ENCODE results near the gene GOLIM4. TPM values are rescaled to one million over a fixed set of nuclear protein-coding genes. Genes with fewer than 3 reads are reported as not detected.
A peak's percentile ranks its signal among the peaks of the same experiment; 100 is the strongest.

The GOLIM4 gene
- total RNA-seq, 1 experiment from 2014 or later = 24.6 TPM

DNA sequence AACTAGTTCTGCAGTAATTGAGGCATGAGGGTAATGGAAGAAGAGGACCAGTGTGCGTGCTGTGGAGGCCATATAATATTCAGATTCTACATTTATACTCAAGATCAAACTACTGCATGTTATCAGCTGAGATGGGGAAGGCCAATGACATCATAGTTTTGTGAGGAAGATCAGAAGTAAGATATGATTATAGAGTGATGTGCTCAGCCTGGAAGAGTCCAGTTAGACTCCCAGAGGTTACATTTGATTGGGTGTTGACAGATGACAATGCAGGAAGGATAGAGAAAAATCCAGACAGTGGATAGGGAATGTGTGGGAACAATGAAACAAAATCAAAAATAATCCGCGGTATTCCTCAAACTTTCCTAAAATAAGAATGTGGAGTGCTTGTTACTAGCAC is 35.4 kb downstream of the GOLIM4 start:
- peaks cover 15 to 25% (median 24%) of the 10 kb centered on the region in 3 experiments for H3K36me3 Mint-ChIP-seq (ENCODE audit: insufficient read depth in 1 of 3, low read depth in 3 of 3)
- Histone ChIP-seq H3K4me2 (ENCODE audit: insufficient read depth, insufficient read length, low read length) (no peak overlapping the region), H3K9me3 (ENCODE audit: control insufficient read depth, low read depth, low read length) (no peaks in the 10 kb centered on the region), H3K9ac (ENCODE audit: extremely low read depth, insufficient read length, low read length) (no peak overlapping the region), H3K4me1 (ENCODE audit: insufficient read depth, low read length) (no peaks in the 10 kb centered on the region), H3T11ph (ENCODE audit: low read length) (no peak overlapping the region), H3K27ac (ENCODE audit: insufficient read length, low read depth, low read length) (no peak overlapping the region), H3K23ac (ENCODE audit: insufficient read length, low read depth, low read length) (no peak overlapping the region), H2BK5ac (ENCODE audit: insufficient read length, low read length) (peak overlapping the region; percentile 53), H4K20me1 (ENCODE audit: control insufficient read depth, insufficient read depth, insufficient read length) (no peaks in the 10 kb centered on the region), H3K56ac (ENCODE audit: insufficient read length, low read depth, low read length) (no peak overlapping the region), H3K79me1 (ENCODE audit: insufficient read depth, low read depth, low read length, poor library complexity, severe bottlenecking) (peaks cover 3% of the 10 kb centered on the region), H2BK15ac (ENCODE audit: low read depth, low read length) (no peak overlapping the region), H3K18ac (ENCODE audit: insufficient read length, low read depth, low read length) (no peak overlapping the region), H2AFZ (ENCODE audit: low read length) (no peak overlapping the region), H2BK12ac (ENCODE audit: insufficient read length, low read depth, low read length) (no peak overlapping the region), H2BK20ac (ENCODE audit: low read depth, low read length, poor library complexity, severe bottlenecking) (no peak overlapping the region), H4K5ac (ENCODE audit: insufficient read length, low read depth, low read length) (no peak overlapping the region), H2AK5ac (ENCODE audit: insufficient read length, low read length) (no peak overlapping the region), H2BK120ac (ENCODE audit: low read depth, low read length, poor library complexity, severe bottlenecking) (no peak overlapping the region), H4K8ac (replicated peaks; ENCODE audit: insufficient read length, low read depth, low read length) (no peak overlapping the region), H4K91ac (ENCODE audit: insufficient read length, low read depth, low read length) (no peak overlapping the region), H3K23me2 (ENCODE audit: insufficient read length, low read depth, low read length, poor library complexity, severe bottlenecking) (no peaks in the 10 kb centered on the region), H3K14ac (ENCODE audit: insufficient read depth, low read length) (no peak overlapping the region), H3K27me3 (ENCODE audit: insufficient read depth, low read length) (no peaks in the 10 kb centered on the region), H3K79me2 (ENCODE audit: insufficient read depth, low read length) (peaks cover 3% of the 10 kb centered on the region), H3K4ac (ENCODE audit: low read depth, low read length) (no peak overlapping the region)
- H3K4me3 Mint-ChIP-seq = no peak overlapping the region
- no peak for TF ChIP-seq CTCF (conservative IDR thresholded peaks at IDR 0.05)
- no peaks in the 10 kb centered on the region for H3K27me3 Mint-ChIP-seq (ENCODE audit: low read depth)
- WGBS (ENCODE audit: extremely low coverage, insufficient read length, low lambda C conversion rate) = no CpG with 5 or more reads among the region's 3 CpGs
- DNase-seq = no peak
- H3K4me1 Mint-ChIP-seq = peaks cover 0 to 6% of the 10 kb centered on the region in 2 experiments; a peak in 2 of 4 replicates
- H3K9me3 Mint-ChIP-seq = peaks cover 17 to 23% of the 10 kb centered on the region in 2 experiments
- no peak overlapping the region for H3K27ac Mint-ChIP-seq
